Stimulated activated CD8-positive, alpha-beta memory T cell treated with anti-CD3 and anti-CD28 coated beads, Interleukin-12 subunit alpha, Interleukin-12 subunit beta, amount 100 ng/mL, for 4 hours (primary cell): Measurements from ENCODE around the gene GABRR3.

Experiments
- DNase-seq: peaks from one replicate; pipeline ENCODE4 v3.0.0-alpha.2; 2020; ENCODE audit warnings: low read depth

GABRR3 gene

GRCh38 chr3:97988784-97989568 is 46.1 kb downstream of the GABRR3 start:
- DNase-seq: no peak

- no peak for DNase-seq
Observed at GRCh38 chr3:97987306-97987705, 47.8 kb downstream of the GABRR3 start.

DNA sequence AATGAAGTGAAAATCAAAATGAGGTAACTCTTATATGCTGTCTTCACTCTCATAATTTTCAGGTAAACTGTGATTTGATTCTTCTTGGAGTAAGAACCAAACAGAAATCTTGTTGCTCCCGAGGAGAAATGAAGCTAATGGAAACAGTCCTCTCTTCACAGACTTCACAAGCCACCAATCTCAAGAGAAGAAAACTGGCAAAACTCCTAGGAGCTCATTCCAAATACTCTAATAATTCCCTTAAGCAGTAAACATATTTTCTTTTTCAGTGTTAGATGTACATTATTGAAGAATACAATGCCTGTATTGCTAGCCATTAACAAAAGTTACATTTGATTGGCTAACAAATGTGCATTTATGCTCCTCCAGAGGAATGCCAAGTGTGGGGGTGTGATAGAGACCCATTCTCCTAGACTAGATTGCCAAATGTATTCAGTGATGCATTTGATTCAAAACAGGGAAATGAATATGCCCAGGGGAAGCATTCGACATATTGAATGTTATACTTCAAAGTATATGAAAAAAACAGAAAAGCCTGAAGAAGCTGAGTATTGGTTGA is 51.1 kb downstream of the GABRR3 start:
- DNase-seq: no peak

GRCh38 chr3:97981886-97982285 is 53.2 kb downstream of the GABRR3 start:
- no peak for DNase-seq

- no peak for DNase-seq
Observed at GRCh38 chr3:97979610-97980009, 55.5 kb downstream of the GABRR3 start.

GRCh38 chr3:97975466-97975865 is 59.6 kb downstream of the GABRR3 start:
- no peak for DNase-seq

- no peak for DNase-seq
Observed at GRCh38 chr3:97974996-97975395, 60.1 kb downstream of the GABRR3 start.

- no peak for DNase-seq
Observed at GRCh38 chr3:97972976-97973375, 62.1 kb downstream of the GABRR3 start.

- DNase-seq: peak; percentile 63
Observed at GRCh38 chr3:97971679-97972567, 63.2 kb downstream of the GABRR3 start, which contains the start of gene RIOX2. TSS of gene RIOX2 (minus strand) at chr3:97972431. CDS start at chr3:97967593, 4,838 bp downstream.

DNA sequence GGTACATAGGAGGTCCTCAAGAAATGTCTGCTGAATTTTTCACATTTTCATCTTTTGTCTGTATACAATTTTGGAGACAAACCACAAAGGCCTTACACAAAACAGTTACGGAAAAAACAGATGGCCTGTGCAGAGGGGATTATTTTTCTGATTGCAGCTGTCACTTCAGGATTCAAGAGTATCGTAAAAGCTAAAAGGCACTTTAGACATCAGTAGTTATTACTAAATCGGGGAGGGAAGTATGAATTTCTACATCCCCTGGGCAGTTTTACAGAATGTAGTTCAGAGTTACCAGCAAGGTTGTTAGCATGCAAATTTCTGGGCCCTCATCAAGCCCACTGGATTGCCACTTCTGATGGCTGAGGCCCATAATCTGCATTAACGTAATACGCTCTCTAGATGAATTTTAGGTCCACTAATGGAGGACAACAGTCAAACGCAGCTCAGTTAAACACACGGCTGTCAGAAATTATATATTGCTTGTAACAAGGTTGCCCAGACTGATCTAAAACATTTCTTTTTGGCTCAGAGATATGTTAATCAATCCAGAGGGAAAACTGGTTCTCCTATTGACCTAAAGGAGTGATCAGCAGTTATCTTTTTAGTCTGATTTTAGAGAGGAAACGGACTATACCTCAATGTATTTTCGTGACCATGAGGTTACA is 64.0 kb downstream of the GABRR3 start:
- no peak for DNase-seq

DNA sequence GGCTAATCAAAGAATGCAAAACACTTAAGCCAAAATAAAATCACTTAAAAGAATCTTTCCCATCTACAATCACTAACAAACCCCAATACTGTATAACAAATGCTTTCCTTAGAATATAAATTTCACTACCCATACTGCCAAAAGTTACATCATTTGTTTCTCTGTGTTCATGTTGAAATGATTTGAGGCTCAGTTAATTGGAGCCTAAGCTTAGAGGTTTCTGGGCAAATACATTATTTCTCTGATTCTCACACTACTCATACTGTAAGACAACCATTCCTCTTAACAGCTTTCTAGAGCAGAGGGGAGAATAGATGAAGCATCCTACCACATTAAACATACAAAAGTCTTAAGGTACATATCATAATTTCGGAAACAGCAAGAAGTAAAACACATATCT is 65.0 kb downstream of the GABRR3 start:
- DNase-seq: no peak

DNA sequence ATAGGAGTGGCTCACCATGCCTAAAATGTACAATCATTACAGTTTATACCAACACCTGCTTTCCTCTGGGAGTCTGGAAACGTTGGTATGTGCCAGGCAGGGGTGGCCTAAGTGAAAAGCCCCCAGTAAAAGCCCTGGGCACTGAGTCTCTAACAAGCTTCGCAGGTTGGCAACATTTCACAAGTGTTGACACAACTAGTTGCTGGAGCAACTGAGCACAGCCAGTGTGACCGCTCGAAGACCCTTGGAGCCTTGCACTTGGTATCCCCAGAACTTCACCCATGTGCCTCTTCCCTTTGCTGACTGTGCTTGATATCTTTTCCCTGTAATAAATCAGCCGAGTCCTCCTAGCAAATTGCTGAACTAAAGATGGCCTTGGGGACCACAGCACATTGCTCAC is 65.6 kb downstream of the GABRR3 start:
- no peak for DNase-seq

DNA sequence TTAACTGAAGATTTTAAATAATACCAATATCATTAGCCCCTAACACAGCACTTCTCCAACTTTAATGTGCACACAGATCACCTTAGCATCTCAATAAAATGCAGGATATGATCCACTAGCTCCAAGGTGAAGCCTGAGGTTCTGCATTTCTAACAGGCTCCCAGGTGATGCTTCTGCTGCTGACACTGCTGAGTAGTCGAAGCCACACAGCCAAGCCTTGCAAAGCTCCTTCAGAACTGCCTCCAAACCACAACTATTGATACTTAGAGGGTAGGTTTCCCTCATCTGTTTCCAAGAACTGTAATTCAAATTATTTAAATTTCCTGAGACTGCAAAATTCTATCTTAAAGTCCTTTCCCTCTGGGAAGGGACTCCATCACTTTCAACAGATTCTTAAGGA is 66.7 kb downstream of the GABRR3 start:
- no peak for DNase-seq

- DNase-seq: no peak
Observed at GRCh38 chr3:97967966-97968365, 67.1 kb downstream of the GABRR3 start.

- no peak for DNase-seq
Observed at GRCh38 chr3:97960993-97961766, 73.9 kb downstream of the GABRR3 start.

DNA sequence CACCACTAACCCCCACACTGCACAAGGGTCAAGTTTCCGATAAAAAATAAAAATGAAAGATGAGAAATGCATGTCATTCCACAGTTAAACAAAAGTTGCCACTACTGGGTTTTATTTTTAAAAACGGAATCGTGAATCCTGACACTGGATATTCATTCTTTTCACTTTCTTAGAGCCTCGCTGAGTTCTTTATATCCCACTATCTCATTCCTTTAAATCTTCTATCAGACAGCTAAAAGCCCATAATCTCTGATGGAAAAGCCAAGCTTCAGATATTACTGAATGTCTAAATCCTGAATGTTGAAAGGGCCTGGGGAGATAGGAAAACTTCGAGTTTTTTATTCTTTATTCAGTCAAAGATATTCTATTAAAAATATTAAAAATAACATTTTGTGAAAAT is 74.6 kb downstream of the GABRR3 start:
- no peak for DNase-seq

DNA sequence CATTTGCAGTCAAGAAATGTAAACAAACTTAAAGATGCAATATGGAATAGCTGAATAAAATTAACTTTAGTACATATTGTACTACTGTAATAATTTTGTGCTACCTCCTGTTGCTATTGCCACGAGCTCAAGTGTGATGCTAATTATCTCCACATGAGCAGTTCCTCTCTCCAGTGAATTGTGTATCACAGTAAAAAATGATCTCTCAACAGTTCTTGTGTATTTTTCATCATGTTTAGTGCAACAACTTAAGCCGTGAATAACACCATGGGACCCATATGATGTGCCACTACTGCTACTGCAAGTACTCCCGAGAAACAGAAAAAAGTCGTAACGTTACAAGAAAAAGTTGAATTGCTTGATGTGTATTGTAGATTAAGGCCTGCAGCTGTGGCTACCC is 75.2 kb downstream of the GABRR3 start:
- no peak for DNase-seq

GRCh38 chr3:97958796-97959195 is 76.3 kb downstream of the GABRR3 start:
- no peak for DNase-seq

DNA sequence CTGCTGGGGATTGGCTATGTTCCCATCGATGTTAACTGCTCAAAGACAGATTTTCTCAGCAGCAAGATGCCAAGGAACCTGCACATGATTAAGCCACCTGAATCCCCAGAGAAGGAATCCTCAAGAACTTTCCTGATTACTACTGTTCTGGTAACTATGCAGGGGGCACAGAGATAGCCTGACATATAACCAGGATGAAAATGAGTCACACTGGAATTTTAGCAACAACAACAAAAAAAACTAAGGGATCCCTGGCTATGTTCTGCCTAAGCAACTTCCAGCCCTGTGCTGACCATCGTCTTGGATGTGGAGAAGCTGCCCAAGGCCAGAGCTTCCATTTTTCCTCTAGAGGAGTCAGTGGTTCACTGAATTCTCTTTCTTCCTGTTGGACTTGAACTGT is 76.7 kb downstream of the GABRR3 start:
- no peak for DNase-seq

GRCh38 chr3:97957617-97958311 is 77.4 kb downstream of the GABRR3 start:
- no peak for DNase-seq

- no peak for DNase-seq
Observed at GRCh38 chr3:97956051-97956450, 79.1 kb downstream of the GABRR3 start.
